WTC11 (cell line): Measurements from ENCODE around the gene TMEM179. TPM values are rescaled to one million over a fixed set of nuclear protein-coding genes. Genes with fewer than 3 reads are reported as not detected.

Source experiments
- ATAC-seq: fragments of 200-7000 bp; cut with Tn5 transposase; 2 replicates; pipeline ENCODE4 v1.10.0; 2021; ENCODE audit warnings: mild to moderate bottlenecking, moderate library complexity
- CTCF ChIA-PET: fragments of 300-600 bp; sonication (Branson Sonifier 250); formaldehyde crosslinking; loops from one replicate; lab custom pipeline; 2021; ENCODE audit warnings: antibody characterized with exemption; lab: Charles Lee
- POLR2A ChIA-PET: fragments of 350-600 bp; sonication (Branson Sonifier 250); formaldehyde crosslinking; loops from one replicate; lab custom pipeline; 2021; ENCODE audit warnings: antibody characterized with exemption; lab: Charles Lee
- DNase-seq: peaks from one replicate; pipeline ENCODE4 v3.0.0; 2021; ENCODE audit warnings: low spot score
- H3K27ac Mint-ChIP-seq: 2 replicates; pipeline ENCODE4 v1.8.0; 2021; ENCODE audit warnings: mixed read lengths
- H3K27me3 Mint-ChIP-seq: 2 replicates; pipeline ENCODE4 v1.8.0; 2021; ENCODE audit warnings: low read depth, mild to moderate bottlenecking, moderate library complexity, mixed read lengths
- H3K36me3 Mint-ChIP-seq: 2 replicates; pipeline ENCODE4 v1.8.0; 2021; ENCODE audit warnings: mixed read lengths
- H3K4me1 Mint-ChIP-seq: 2 replicates; pipeline ENCODE4 v1.8.0; 2022; ENCODE audit warnings: mixed read lengths
- H3K4me3 Mint-ChIP-seq: 2 replicates; pipeline ENCODE4 v1.8.0; 2021; ENCODE audit warnings: mild to moderate bottlenecking, moderate library complexity, mixed read lengths
- H3K9me3 Mint-ChIP-seq: 2 replicates; pipeline ENCODE4 v1.8.0; 2021; ENCODE audit warnings: mixed read lengths
- CBFB ChIP-seq: sonication (generic); formaldehyde crosslinking; IDR thresholded peaks from 2 replicates; pipeline ENCODE4 v1.8.1; 2022; ENCODE audit warnings: mild to moderate bottlenecking, low read depth, missing genetic modification reagents
- ESRRA ChIP-seq: sonication (generic); formaldehyde crosslinking; IDR thresholded peaks from 2 replicates; pipeline ENCODE4 v1.8.1; 2022; ENCODE audit warnings: mild to moderate bottlenecking, missing genetic modification reagents, borderline replicate concordance
- FOXP1 ChIP-seq: sonication (generic); formaldehyde crosslinking; IDR thresholded peaks from 2 replicates; pipeline ENCODE4 v1.8.0; 2022; ENCODE audit warnings: missing genetic modification reagents, mild to moderate bottlenecking, moderate library complexity, borderline replicate concordance
- GTF2I ChIP-seq: fragments of 250-450 bp; sonication (Bioruptor Pico); conservative IDR thresholded peaks from 2 replicates; pipeline ENCODE4 v1.4.0; 2021; ENCODE audit warnings: mild to moderate bottlenecking
- MXD4 ChIP-seq: fragments of 250-450 bp; sonication (Bioruptor Pico); IDR thresholded peaks from 2 replicates; pipeline ENCODE4 v1.8.0; 2021; ENCODE audit warnings: mild to moderate bottlenecking, moderate library complexity, borderline replicate concordance
- MYBL2 ChIP-seq: sonication (generic); formaldehyde crosslinking; IDR thresholded peaks from 2 replicates; pipeline ENCODE4 v1.8.1; 2023; ENCODE audit warnings: mild to moderate bottlenecking, moderate library complexity, missing genetic modification reagents
- NFATC4 ChIP-seq: fragments of 250-450 bp; sonication (Bioruptor Pico); IDR thresholded peaks from 2 replicates; pipeline ENCODE4 v1.9.0; 2021; ENCODE audit warnings: mild to moderate bottlenecking
- RORB ChIP-seq: fragments of 250-450 bp; sonication (Bioruptor Pico); IDR thresholded peaks from 2 replicates; pipeline ENCODE4 v1.9.0; 2021; ENCODE audit warnings: mild to moderate bottlenecking
- SP1 ChIP-seq: sonication (generic); formaldehyde crosslinking; conservative IDR thresholded peaks from 2 replicates; pipeline ENCODE4 v1.8.1; 2022; ENCODE audit warnings: missing genetic modification reagents
- ZNF396 ChIP-seq: fragments of 250-450 bp; sonication (Bioruptor Pico); IDR thresholded peaks from 2 replicates; pipeline ENCODE4 v1.8.0; 2021; ENCODE audit warnings: mild to moderate bottlenecking, moderate library complexity, borderline replicate concordance
- ZNF671 ChIP-seq: fragments of 250-450 bp; sonication (Bioruptor Pico); IDR thresholded peaks from 2 replicates; pipeline ENCODE4 v1.8.0; 2021; ENCODE audit warnings: mild to moderate bottlenecking
- total RNA-seq: library from RNA; stranded (reverse); gene quantifications from 3 replicates; pipeline ENCODE4 v1.2.3, GENCODE V29; 2021
- TF ChIP-seq, protein P1 (sequence below): sonication (generic); formaldehyde crosslinking; IDR thresholded peaks from 2 replicates; pipeline ENCODE4 v1.8.1; 2023; ENCODE audit warnings: mild to moderate bottlenecking, moderate library complexity, missing genetic modification reagents
- TF ChIP-seq, protein P2 (sequence below): fragments of 200-600 bp; IDR thresholded peaks from 2 replicates; pipeline ENCODE4 v1.8.0; 2022; ENCODE audit warnings: antibody characterized with exemption
- TF ChIP-seq, protein P3 (sequence below): sonication (generic); formaldehyde crosslinking; IDR thresholded peaks from 2 replicates; pipeline ENCODE4 v1.8.0; 2023; ENCODE audit warnings: mild to moderate bottlenecking, missing genetic modification reagents
- TF ChIP-seq, protein P4 (sequence below): fragments of 250-450 bp; sonication (Bioruptor Pico); IDR thresholded peaks from 2 replicates; pipeline ENCODE4 v1.9.0; 2021; ENCODE audit warnings: moderate library complexity, mild to moderate bottlenecking, inconsistent platforms, borderline replicate concordance
- TF ChIP-seq, protein P5 (sequence below): sonication (generic); formaldehyde crosslinking; IDR thresholded peaks from 2 replicates; pipeline ENCODE4 v1.8.0; 2022; ENCODE audit warnings: mild to moderate bottlenecking, missing genetic modification reagents
- TF ChIP-seq, protein P6 (sequence below): sonication (generic); formaldehyde crosslinking; IDR thresholded peaks from 2 replicates; pipeline ENCODE4 v1.8.0; 2022; ENCODE audit warnings: mild to moderate bottlenecking, missing genetic modification reagents
- TF ChIP-seq, protein P7 (sequence below): fragments of 250-450 bp; sonication (Bioruptor Pico); IDR thresholded peaks from 2 replicates; pipeline ENCODE4 v2.1.2; 2022; ENCODE audit warnings: mild to moderate bottlenecking, moderate library complexity

TMEM179 gene
- total RNA-seq, 1 experiment from 2014 or later = 2.4 TPM

DNA sequence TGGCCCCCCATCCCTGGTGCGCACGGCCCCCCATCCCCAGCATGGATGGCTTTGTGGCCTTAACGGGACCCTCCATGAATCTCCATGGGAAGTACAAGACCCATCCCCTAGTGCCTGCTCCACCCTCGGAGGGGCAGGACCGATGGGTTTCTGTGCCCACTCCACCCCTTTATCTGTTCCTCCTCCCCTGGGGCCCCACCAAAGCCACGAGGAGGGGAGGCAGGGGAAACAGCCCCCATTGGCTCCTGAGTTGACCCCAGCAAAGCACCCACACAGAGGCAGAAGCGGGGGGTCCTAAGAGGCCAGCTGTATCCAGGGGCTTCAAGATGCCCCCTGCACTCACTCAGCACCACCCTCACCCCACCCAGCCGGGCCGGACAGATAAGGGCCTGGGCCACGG is 36.1 kb upstream of the TMEM179 start (continued):
- no peak for TF ChIP-seq NFATC4

DNA sequence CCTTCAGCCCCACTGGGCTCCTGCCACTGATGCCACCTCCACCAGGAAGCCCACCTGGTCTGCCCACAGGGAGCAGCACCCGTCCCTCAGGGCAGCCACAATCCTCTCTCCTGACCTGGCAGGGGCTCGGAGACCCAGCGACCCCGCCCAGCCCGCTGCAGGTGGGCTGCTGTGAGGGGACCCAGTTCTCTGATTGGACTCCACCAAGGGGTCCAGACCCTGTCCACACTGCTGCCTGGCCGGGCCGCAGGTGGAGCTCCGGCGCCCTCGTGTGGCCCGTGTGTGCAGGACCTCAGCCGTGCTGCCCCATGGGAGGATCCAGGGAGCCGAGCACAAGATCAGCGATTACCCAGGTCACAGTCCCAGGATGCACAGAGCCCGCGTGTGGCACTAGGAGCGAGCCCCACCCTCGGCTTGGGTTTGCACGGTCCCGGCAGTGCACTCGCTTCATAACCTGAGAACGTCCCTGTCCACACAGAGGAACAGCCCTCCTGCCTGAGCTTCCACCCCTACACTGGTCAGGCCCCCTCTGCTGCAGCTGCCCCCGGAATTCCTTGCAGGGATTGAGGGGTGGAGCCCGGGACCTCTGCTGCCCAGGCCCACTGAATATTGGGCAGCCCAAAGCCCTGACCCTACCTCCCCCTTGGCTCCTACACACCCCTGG is 35.4 kb upstream of the TMEM179 start:
- Mint-ChIP-seq H3K4me1 (peaks cover 11% of the 10 kb centered on the region), H3K27ac (no peak overlapping the region), H3K9me3 (peaks cover 5% of the 10 kb centered on the region), H3K27me3 (peaks cover under 1% of the 10 kb centered on the region), H3K36me3 (peaks cover 1% of the 10 kb centered on the region), H3K4me3 (no peak overlapping the region)
- ATAC-seq = peak; percentile 98
- TF ChIP-seq, protein P1, sequence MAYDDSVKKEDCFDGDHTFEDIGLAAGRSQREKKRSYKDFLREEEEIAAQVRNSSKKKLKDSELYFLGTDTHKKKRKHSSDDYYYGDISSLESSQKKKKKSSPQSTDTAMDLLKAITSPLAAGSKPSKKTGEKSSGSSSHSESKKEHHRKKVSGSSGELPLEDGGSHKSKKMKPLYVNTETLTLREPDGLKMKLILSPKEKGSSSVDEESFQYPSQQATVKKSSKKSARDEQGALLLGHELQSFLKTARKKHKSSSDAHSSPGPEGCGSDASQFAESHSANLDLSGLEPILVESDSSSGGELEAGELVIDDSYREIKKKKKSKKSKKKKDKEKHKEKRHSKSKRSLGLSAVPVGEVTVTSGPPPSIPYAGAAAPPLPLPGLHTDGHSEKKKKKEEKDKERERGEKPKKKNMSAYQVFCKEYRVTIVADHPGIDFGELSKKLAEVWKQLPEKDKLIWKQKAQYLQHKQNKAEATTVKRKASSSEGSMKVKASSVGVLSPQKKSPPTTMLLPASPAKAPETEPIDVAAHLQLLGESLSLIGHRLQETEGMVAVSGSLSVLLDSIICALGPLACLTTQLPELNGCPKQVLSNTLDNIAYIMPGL (CRISPR knock-in tag) = 0 out of 2 replicates have a peak, but pooled peaks have one; percentile 51
- TF ChIP-seq FOXP1 (CRISPR knock-in tag) = 0 out of 2 replicates have a peak, but pooled peaks have one; percentile 23
- TF ChIP-seq, protein P2, sequence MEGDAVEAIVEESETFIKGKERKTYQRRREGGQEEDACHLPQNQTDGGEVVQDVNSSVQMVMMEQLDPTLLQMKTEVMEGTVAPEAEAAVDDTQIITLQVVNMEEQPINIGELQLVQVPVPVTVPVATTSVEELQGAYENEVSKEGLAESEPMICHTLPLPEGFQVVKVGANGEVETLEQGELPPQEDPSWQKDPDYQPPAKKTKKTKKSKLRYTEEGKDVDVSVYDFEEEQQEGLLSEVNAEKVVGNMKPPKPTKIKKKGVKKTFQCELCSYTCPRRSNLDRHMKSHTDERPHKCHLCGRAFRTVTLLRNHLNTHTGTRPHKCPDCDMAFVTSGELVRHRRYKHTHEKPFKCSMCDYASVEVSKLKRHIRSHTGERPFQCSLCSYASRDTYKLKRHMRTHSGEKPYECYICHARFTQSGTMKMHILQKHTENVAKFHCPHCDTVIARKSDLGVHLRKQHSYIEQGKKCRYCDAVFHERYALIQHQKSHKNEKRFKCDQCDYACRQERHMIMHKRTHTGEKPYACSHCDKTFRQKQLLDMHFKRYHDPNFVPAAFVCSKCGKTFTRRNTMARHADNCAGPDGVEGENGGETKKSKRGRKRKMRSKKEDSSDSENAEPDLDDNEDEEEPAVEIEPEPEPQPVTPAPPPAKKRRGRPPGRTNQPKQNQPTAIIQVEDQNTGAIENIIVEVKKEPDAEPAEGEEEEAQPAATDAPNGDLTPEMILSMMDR = peak; percentile 85
- TF ChIP-seq, protein P3, sequence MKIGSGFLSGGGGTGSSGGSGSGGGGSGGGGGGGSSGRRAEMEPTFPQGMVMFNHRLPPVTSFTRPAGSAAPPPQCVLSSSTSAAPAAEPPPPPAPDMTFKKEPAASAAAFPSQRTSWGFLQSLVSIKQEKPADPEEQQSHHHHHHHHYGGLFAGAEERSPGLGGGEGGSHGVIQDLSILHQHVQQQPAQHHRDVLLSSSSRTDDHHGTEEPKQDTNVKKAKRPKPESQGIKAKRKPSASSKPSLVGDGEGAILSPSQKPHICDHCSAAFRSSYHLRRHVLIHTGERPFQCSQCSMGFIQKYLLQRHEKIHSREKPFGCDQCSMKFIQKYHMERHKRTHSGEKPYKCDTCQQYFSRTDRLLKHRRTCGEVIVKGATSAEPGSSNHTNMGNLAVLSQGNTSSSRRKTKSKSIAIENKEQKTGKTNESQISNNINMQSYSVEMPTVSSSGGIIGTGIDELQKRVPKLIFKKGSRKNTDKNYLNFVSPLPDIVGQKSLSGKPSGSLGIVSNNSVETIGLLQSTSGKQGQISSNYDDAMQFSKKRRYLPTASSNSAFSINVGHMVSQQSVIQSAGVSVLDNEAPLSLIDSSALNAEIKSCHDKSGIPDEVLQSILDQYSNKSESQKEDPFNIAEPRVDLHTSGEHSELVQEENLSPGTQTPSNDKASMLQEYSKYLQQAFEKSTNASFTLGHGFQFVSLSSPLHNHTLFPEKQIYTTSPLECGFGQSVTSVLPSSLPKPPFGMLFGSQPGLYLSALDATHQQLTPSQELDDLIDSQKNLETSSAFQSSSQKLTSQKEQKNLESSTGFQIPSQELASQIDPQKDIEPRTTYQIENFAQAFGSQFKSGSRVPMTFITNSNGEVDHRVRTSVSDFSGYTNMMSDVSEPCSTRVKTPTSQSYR (CRISPR knock-in tag) = no peak
- no peak for TF ChIP-seq RORB (CRISPR knock-in tag)
- ChIA-PET CTCF (interaction anchor here (0.5 to 1.8 kb wide), 14 partner anchors 11 to 806 kb away, joined by 3 to 6 read pairs (median 4); no protein-coding TSS in a partner anchor), POLR2A (no interaction called here)
- DNase-seq = peak; percentile 88

DNA sequence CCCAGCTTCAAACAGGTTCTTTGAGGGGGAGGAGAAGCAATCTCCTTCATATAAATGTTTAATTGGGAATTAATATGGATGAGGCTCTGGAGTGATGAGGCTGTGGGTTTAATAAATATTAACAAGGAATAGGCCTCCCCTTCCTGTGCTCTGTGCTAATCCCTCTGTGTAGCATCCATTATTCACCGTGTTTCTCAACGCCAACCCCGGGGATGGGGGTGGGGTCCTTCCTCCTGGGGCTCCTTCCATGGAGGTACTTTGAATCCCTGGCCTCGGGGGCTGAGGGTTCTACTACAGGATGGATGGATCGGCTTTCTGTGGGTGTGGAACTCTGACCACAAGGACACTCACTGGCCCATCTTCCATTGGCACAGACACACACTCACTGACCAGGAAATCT is 34.9 kb upstream of the TMEM179 start:
- Mint-ChIP-seq H3K36me3 (no peaks in the 10 kb centered on the region), H3K9me3 (no peaks in the 10 kb centered on the region), H3K27ac (no peak overlapping the region), H3K27me3 (no peaks in the 10 kb centered on the region; the same call in 1 of the 2 replicates), H3K4me3 (no peak overlapping the region), H3K4me1 (peaks cover 5% of the 10 kb centered on the region; the same call in 1 of the 2 replicates)
- DNase-seq = no peak
- ChIA-PET CTCF (interaction anchor here (0.5 to 1.8 kb wide), 12 partner anchors 12 to 805 kb away, joined by 3 to 6 read pairs (median 4); no protein-coding TSS in a partner anchor), POLR2A (no interaction called here)
- TF ChIP-seq, protein P4, sequence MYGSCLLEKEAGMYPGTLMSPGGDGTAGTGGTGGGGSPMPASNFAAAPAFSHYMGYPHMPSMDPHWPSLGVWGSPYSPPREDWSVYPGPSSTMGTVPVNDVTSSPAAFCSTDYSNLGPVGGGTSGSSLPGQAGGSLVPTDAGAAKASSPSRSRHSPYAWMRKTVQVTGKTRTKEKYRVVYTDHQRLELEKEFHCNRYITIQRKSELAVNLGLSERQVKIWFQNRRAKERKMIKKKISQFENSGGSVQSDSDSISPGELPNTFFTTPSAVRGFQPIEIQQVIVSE (CRISPR knock-in tag) = no peak
- TF ChIP-seq SP1 = no peak
- TF ChIP-seq ZNF671 (CRISPR knock-in tag) = no peak
- TF ChIP-seq, protein P5, sequence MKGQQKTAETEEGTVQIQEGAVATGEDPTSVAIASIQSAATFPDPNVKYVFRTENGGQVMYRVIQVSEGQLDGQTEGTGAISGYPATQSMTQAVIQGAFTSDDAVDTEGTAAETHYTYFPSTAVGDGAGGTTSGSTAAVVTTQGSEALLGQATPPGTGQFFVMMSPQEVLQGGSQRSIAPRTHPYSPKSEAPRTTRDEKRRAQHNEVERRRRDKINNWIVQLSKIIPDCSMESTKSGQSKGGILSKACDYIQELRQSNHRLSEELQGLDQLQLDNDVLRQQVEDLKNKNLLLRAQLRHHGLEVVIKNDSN = no peak
- no peak for TF ChIP-seq ESRRA (CRISPR knock-in tag)
- TF ChIP-seq MYBL2 (CRISPR knock-in tag) = no peak
- TF ChIP-seq CBFB (CRISPR knock-in tag) = no peak
- TF ChIP-seq NFATC4 = no peak
- TF ChIP-seq, protein P6, sequence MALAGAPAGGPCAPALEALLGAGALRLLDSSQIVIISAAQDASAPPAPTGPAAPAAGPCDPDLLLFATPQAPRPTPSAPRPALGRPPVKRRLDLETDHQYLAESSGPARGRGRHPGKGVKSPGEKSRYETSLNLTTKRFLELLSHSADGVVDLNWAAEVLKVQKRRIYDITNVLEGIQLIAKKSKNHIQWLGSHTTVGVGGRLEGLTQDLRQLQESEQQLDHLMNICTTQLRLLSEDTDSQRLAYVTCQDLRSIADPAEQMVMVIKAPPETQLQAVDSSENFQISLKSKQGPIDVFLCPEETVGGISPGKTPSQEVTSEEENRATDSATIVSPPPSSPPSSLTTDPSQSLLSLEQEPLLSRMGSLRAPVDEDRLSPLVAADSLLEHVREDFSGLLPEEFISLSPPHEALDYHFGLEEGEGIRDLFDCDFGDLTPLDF (CRISPR knock-in tag) = no peak
- TF ChIP-seq MXD4 = no peak
- no peak for TF ChIP-seq ZNF396 (CRISPR knock-in tag)
- TF ChIP-seq, protein P7, sequence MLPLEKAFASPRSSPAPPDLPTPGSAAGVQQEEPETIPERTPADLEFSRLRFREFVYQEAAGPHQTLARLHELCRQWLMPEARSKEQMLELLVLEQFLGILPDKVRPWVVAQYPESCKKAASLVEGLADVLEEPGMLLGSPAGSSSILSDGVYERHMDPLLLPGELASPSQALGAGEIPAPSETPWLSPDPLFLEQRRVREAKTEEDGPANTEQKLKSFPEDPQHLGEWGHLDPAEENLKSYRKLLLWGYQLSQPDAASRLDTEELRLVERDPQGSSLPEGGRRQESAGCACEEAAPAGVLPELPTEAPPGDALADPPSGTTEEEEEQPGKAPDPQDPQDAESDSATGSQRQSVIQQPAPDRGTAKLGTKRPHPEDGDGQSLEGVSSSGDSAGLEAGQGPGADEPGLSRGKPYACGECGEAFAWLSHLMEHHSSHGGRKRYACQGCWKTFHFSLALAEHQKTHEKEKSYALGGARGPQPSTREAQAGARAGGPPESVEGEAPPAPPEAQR = no peak
- no peak for TF ChIP-seq GTF2I (CRISPR knock-in tag)
- ATAC-seq = no peak
